Measurements from ENCODE around the gene C3orf18. TPM values are rescaled to one million over a fixed set of nuclear protein-coding genes. Genes with fewer than 3 reads are reported as not detected.

Gene C3orf18
- polyA plus RNA-seq, 1 donor from 2014 or later = 7.9 TPM

DNA sequence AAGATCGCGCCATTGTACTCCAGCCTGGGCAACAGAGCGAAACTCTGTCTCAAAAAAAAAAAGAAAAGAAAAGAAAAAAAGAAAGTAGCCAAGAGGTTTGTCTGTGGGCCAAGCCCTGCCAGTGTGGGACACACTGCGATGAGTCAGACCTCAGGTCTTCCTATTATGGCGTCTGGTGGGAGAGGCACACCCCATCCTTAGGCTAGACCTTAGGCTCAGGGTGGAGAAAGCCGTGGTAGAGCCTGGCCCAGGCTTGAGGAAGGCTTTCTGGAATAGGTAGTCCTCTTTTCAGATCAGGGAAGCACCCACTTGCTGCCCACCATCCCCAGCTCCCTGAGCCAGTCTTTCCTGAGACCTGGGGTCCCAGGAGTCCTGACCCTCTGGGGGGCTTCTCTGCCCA, 7.8 kb upstream of the C3orf18 start:
- H3K4me3 Mint-ChIP-seq = no peak overlapping the region
- peaks cover 0 to 7% (median 4%) of the 10 kb centered on the region in 3 donors for H3K4me1 Mint-ChIP-seq
- H3K27me3 Mint-ChIP-seq = no peaks in the 10 kb centered on the region
- peaks cover 3% of the 10 kb centered on the region for H3K36me3 Mint-ChIP-seq
- no peaks in the 10 kb centered on the region for H3K9me3 Mint-ChIP-seq
- H3K27ac Mint-ChIP-seq = no peak overlapping the region

DNA sequence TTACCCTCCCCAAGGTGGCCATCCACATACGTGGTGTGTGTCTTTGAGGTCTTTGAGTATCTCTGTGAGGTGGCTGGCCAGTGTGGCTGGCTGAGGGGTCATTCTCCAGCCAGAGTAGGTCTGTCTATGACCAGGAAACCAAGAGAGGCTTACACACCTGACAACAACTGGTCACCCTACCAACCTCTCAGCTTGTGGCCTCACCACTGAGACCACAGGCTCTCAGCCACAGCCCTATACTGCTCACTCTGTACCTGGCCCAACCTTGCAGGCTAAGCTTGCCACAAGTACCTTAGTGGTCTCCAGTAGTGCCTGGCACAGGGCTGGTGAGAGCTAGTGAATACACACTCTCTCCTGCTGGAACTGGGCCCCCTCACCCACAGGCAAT, 6.9 kb upstream of the C3orf18 start:
- Mint-ChIP-seq H3K4me3 (no peak overlapping the region), H3K9me3 (no peaks in the 10 kb centered on the region), H3K4me1 (peaks cover 2 to 11% (median 7%) of the 10 kb centered on the region in 3 donors), H3K27ac (no peak overlapping the region), H3K36me3 (peaks cover 3% of the 10 kb centered on the region), H3K27me3 (no peaks in the 10 kb centered on the region)

DNA sequence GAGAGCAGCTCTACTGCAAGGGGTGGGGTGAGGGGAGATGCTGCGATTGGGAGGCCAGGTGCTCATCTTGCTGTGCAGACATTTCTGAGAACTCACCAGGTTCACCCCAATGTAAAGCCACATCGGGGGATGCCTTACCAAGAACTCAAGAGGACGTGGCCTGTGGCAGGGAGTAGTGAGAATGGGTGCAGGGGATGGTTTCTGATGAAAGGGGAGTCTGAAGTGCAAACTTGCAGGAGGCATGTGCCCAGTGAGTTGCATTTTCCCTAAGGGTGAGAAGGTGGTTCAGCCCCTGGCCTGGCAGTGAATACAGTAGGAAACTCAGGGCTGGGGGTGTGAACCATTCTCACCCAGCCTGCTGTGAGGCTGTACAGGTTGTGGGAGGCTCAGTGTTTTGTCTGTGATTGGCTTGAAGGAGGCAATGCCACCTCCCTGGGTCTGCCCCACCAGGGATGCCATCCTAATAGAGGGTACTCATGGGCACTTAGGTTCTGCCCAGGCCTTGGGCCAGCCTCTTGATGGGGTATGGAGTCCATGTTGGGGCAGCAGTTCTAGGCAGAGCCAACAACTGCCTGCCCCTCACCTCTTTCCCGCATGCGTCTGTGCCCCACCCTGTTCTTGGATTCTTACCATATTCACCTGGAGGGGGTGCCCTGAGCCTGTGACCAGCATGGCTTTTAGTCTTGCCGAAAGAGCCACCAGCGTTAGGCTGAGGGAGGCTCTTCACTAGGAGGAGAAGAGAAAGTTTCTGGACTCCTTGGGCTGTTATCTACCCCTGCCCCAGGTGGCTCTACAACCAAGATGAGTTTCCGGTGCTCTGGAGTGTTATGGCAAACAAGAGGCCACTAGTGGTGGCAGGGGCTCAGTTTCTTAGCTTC, 6.3 kb upstream of the C3orf18 start:
- peaks cover 7 to 11% (median 9%) of the 10 kb centered on the region in 3 donors for H3K4me1 Mint-ChIP-seq

DNA sequence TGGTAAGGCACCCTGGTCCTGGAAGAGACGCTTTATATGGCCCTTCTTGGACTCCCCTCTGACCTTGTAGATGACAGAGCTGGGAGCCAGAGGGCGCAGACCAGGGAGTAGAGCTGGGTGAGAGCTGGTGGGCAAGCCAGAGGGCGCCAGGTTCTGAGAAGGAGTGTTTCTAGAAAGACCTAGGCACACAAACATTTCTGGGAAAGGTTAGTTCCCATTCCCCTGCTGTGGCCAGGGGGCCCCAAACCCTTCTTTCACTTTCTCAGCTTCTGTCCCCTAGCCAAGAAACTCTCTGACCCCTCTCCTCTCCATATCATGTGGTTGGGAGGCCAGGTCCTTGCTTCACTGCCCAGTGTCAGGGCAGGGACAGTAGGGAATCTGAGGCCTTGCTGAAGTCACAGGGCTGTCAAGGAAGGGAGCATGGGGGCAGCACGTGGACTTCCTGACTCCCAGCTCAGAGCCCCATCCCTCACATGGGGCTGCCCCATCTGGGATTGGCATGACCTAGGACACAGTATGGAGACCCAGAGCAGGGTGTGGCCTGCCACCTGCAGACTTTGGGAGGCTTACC, 5.3 kb upstream of the C3orf18 start:
- peaks cover 8 to 12% (median 11%) of the 10 kb centered on the region in 3 donors for H3K4me1 Mint-ChIP-seq

More for the DNA sequence above, 6.3 kb upstream of the C3orf18 start:
- Mint-ChIP-seq H3K4me3 (no peak overlapping the region), H3K36me3 (peaks cover 3% of the 10 kb centered on the region), H3K27ac (peak overlapping the region in 1 of 3 donors; percentile 78), H3K9me3 (no peaks in the 10 kb centered on the region), H3K27me3 (no peaks in the 10 kb centered on the region)

DNA sequence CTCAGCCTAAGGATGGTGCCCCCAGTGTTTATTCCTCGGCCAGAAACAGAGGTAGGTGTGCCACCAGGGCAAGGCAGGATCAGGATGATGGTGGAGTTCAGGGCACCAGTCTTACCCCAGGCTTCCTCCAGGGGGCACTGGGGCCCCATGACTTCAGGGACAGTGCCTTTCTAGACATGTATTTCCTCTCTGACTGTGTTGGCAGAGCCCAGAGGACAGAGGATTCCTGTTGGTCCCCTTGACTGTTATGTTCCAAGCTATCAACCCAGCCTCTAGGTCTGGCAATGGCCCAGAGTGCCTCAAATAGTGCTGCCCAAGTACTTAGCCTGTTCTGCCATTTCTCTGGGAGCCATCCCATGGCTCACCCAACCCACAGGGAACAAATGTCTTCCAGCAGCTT, 4.6 kb upstream of the C3orf18 start:
- Mint-ChIP-seq H3K4me1 (peaks cover 11 to 15% (median 15%) of the 10 kb centered on the region in 3 donors), H3K4me3 (peak overlapping the region; percentile 12 to 78 (median 44)), H3K27me3 (no peaks in the 10 kb centered on the region), H3K27ac (peak overlapping the region; percentile 28 to 78 (median 65)), H3K9me3 (no peaks in the 10 kb centered on the region), H3K36me3 (peaks cover 3% of the 10 kb centered on the region)

More for the DNA sequence above, 5.3 kb upstream of the C3orf18 start:
- Mint-ChIP-seq H3K36me3 (peaks cover 3% of the 10 kb centered on the region), H3K27ac (peak overlapping the region in 1 of 3 donors; percentile 78), H3K4me3 (peak overlapping the region in 1 of 4 donors; percentile 78), H3K27me3 (no peaks in the 10 kb centered on the region), H3K9me3 (no peaks in the 10 kb centered on the region)

DNA sequence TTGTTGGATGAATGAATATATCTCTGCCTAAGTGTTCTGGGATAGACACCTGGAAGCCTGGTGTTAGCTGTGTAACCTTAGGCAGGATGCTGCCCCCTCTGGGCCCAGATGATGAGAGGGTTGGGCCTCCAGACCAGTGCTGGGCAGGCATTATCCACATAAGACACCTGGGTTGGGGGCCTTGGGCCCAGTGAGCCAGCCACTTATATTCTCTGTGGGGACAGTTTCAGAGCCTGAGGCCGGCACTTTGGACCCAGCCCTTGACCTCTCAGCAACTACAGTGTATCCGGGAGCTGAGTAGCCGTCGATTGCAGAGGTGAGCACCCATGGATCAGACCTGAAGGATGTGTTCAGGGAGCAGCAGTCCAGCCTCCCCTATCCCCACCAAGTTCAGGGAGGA, 3.9 kb upstream of the C3orf18 start:
- H3K4me1 Mint-ChIP-seq = peaks cover 11 to 20% (median 17%) of the 10 kb centered on the region in 3 donors
- no peaks in the 10 kb centered on the region for H3K27me3 Mint-ChIP-seq
- H3K9me3 Mint-ChIP-seq = no peaks in the 10 kb centered on the region
- peak overlapping the region in 1 of 4 donors; percentile 96 for H3K4me3 Mint-ChIP-seq
- H3K27ac Mint-ChIP-seq = no peak overlapping the region
- peaks cover 3% of the 10 kb centered on the region for H3K36me3 Mint-ChIP-seq

DNA sequence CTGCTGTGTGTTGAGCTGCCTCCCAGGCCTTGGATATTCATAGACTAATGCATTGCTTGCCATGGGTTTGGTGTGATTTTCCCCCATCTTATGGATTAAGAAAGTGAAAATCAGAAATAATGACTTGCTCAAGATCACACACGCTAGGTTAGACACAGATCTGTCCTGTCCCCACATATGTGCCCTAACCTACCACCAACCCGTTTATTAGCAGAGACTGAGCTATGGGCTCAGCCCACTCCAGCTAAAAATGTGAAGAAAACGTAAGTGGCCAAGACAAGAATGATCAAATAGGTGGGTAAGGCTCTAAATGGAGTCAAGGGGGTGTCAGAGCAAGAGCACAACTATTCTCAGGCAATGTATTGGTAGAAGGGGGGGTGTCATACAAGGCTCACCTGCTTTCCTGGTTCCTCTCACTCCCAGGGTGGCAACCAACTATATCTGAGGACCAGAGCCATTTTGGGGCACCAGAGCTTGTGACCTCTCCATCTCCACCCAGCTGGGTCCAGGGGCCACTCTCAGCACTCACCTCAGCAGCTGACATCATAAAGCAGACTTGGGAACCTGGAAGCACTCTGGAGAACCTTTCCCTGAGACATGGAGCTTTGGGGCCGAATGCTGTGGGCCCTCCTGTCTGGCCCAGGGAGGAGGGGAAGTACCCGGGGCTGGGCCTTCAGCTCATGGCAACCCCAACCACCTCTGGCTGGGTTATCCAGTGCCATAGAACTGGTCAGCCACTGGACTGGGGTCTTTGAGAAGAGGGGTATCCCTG, 3.1 kb upstream of the C3orf18 start:
- H3K4me3 Mint-ChIP-seq = peak overlapping the region; percentile 72 to 96 (median 92)
- no peaks in the 10 kb centered on the region for H3K27me3 Mint-ChIP-seq
- peaks cover 3% of the 10 kb centered on the region for H3K36me3 Mint-ChIP-seq
- H3K27ac Mint-ChIP-seq = peak overlapping the region in 2 of 3 donors; percentile 96 to 98
- peaks cover 11 to 23% (median 20%) of the 10 kb centered on the region in 3 donors for H3K4me1 Mint-ChIP-seq
- no peaks in the 10 kb centered on the region for H3K9me3 Mint-ChIP-seq

DNA sequence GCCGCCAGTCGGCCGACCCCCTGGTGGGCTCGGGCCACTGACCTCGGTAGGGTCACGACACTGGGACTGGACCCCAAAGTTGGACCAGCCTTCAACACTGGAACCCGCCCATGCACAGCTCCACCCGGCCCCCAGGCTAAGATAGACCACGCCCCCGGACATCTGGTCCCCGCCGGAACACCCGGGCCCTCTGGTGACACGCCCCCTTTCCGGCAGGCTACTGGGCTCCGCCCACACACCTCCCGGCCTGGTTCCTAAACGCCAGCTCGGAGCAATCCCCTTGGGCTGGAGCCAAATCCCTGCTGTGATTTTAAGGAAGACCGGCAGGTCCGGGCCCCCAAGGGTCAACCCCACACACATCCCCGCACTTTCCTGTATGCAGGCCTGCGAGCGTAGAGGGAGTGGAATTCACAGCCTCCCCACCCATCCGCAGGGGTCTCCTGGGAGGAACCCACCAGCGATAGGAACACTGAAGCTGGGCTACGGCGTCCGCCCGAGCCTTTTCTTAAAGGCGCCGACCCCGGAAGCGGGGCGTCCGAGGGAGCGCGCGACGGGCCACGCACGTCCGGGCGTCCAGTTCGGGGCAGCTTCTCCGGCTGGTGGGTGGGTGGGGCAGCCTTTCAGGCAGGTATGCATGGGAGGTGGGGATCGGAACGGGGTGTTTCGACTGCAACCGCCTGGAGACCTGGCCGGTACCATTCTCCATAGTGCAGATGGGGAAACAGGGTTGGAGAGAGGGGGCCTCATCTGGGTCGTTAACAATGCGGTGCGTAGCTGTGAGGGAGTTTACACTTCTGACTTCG, 1.6 kb upstream of the C3orf18 start, which contains the start of gene HEMK1:
HEMK1 (plus strand) TSS at position 576 of the 803 bp plus-strand sequence. CDS start 1,583 bp downstream, outside the sequence.
- H3K27me3 Mint-ChIP-seq = no peaks in the 10 kb centered on the region
- peak within 1 kb of the TSS; percentile 90 to 98 (median 95) for H3K4me3 Mint-ChIP-seq
- peak within 1 kb of the TSS; percentile 96 to 98 (median 96) for H3K27ac Mint-ChIP-seq
- H3K36me3 Mint-ChIP-seq = peaks cover 3% of the 10 kb centered on the region
- peaks cover 13 to 23% (median 23%) of the 10 kb centered on the region in 3 donors for H3K4me1 Mint-ChIP-seq
- H3K9me3 Mint-ChIP-seq = no peaks in the 10 kb centered on the region

DNA sequence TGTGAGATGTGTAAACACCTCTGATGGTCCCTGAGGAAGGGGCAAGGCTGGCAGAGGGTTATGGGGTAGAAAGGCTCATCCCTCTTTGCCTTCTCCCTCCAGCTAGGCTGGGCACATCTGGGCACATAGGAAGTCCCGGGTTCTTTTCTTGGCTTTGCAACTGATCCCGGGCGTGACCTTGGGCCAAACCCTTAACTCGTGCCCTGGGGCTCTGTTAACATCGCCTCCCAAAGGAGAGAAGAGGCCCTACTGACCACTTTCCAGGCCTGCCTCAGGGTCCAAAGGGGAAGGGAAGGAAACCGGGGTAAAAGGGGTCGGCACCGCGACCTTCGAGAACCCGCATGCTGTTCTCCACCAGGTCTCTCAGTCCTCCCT, 549 bp downstream of the C3orf18 start:
- peak overlapping the region; percentile 87 to 96 (median 88) for H3K4me3 Mint-ChIP-seq
- no peaks in the 10 kb centered on the region for H3K36me3 Mint-ChIP-seq
- H3K27ac Mint-ChIP-seq = peak overlapping the region in 2 of 3 donors; percentile 11 to 32
- no peaks in the 10 kb centered on the region for H3K9me3 Mint-ChIP-seq
- H3K27me3 Mint-ChIP-seq = no peaks in the 10 kb centered on the region
- peaks cover 10 to 23% (median 20%) of the 10 kb centered on the region in 3 donors for H3K4me1 Mint-ChIP-seq

DNA sequence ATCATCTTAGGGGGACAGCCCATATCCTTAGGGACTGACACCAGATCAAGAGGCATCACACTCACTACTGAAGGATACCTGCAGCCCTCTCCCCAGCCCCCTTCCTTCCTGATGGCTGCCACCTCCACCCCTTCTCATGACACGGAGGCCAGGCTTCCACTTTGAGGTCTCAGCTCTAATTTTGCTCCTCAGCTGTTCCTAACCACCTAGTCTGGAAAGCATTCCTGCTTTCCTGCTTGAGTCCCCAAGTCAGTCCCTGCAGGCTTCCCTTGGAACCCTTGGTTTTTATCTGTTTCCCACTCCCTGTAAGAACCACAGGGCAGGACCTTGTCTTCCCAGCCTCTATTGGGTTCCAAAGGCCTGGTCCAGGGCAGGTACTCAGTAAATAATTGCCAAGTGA, 3.2 kb downstream of the C3orf18 start:
- Mint-ChIP-seq H3K4me1 (peaks cover 6 to 20% (median 13%) of the 10 kb centered on the region in 3 donors), H3K27me3 (no peaks in the 10 kb centered on the region), H3K9me3 (no peaks in the 10 kb centered on the region), H3K36me3 (no peaks in the 10 kb centered on the region), H3K4me3 (peak overlapping the region in 1 of 4 donors; percentile 5), H3K27ac (peak overlapping the region in 1 of 3 donors; percentile 19)

DNA sequence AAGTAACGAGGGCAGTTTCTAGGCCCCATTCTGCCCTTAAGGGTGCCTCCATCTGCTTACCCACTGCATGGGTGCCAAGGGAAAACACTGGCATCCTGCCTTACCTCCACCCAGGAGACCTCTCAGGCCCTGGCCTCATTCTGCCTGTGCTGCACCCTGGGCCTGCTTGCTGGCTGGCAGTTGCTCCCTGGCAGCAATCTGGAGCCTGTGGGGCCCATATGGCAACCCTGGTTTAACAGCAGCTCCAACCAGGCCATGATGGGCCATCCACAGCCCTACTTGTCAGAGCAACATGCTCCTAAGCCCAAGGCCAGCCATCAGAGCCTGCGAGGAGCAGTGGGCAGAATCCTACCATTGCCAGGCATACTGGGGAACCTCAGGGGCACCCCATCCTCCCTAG, 3.7 kb downstream of the C3orf18 start:
- H3K4me3 Mint-ChIP-seq = no peak overlapping the region
- peaks cover 6 to 15% (median 13%) of the 10 kb centered on the region in 3 donors for H3K4me1 Mint-ChIP-seq
- H3K9me3 Mint-ChIP-seq = no peaks in the 10 kb centered on the region
- no peaks in the 10 kb centered on the region for H3K36me3 Mint-ChIP-seq
- H3K27ac Mint-ChIP-seq = peak overlapping the region in 1 of 3 donors; percentile 62
- no peaks in the 10 kb centered on the region for H3K27me3 Mint-ChIP-seq

DNA sequence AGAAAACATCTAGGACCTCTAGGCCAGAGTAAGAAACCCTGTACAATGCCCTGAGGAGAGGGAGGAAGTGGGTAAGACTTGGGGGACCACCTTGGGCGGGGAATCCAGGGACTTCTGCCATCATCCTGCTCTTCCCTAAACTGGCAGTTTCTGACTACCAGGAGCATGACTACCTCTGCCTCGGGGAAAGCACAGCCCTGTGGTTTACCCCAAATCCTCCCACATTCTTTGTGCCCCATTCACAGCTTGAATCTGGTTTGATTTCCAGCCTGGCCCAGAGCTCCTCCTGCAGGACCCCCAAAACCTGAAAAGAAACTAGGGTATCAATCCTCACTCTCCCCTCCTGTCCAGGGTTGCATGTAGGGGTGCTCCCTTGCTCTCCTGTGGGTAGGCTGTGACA, 4.7 kb downstream of the C3orf18 start:
- Mint-ChIP-seq H3K9me3 (no peaks in the 10 kb centered on the region), H3K4me1 (peaks cover 4 to 11% (median 11%) of the 10 kb centered on the region in 3 donors), H3K27ac (no peak overlapping the region), H3K36me3 (no peaks in the 10 kb centered on the region), H3K27me3 (no peaks in the 10 kb centered on the region), H3K4me3 (no peak overlapping the region)

DNA sequence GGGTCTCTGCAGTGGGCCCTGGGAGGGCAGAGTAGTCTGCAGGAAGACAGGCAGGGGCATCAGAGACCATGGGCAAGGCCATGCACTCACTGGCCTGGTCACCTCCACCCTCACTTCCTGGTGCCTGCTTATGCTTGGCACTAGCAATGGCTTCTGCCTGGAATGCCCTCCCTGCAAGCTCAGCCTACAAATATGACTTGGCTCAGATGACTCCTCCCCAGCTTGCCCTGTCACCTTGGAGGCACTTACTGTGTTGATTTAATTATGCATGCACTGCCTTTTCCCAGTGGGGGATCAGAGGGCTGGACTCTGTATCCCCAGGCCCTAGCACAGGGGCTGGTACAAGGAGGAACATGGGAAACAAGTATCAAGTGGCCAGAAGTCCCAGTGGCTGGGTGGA, 7.8 kb downstream of the C3orf18 start:
- Mint-ChIP-seq H3K36me3 (no peaks in the 10 kb centered on the region), H3K9me3 (no peaks in the 10 kb centered on the region), H3K27me3 (no peaks in the 10 kb centered on the region), H3K4me1 (peaks cover 0 to 2% (median 0%) of the 10 kb centered on the region in 3 donors), H3K4me3 (no peak overlapping the region), H3K27ac (no peak overlapping the region)

DNA sequence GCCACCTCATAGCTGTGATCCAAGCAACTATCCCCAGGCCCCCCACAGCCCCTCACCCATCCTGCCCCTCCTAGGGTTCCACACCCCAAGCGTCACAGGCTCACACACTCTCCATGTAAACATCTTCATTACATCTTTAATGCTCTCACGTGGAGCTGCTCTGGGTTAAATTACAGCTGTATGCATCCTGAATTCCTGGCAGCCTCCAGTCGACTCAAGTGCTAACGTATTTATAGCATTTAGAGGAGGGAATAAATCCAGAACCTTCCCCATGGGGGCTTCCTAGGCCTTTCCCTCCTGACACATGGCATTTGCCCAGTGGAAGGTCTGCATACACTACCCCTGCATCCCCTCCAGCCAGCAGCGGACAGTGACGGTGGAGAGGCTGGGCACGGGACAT, 9.6 kb downstream of the C3orf18 start:
- H3K36me3 Mint-ChIP-seq = no peaks in the 10 kb centered on the region
- H3K4me1 Mint-ChIP-seq = no peaks in the 10 kb centered on the region
- no peaks in the 10 kb centered on the region for H3K9me3 Mint-ChIP-seq
- H3K4me3 Mint-ChIP-seq = no peak overlapping the region
- H3K27ac Mint-ChIP-seq = no peak overlapping the region
- no peaks in the 10 kb centered on the region for H3K27me3 Mint-ChIP-seq

All from IgD-negative memory B cell (primary cell).